GM18498 (cell line): ENCODE data around the gene FCHSD2.
"Not testable (repeated sequence)": the region's sequence is repeated elsewhere in the genome, so short reads cannot be mapped to it uniquely, and the experiment has no call there.

Experiments used
- ATAC-seq: cut with Tn5 transposase; IDR thresholded peaks from one replicate; pipeline ENCODE4 v1.9.1; 2021; ENCODE audit warnings: mild to moderate bottlenecking, moderate library complexity; ENCODE audit not compliant: unreplicated experiment

FCHSD2 gene

DNA sequence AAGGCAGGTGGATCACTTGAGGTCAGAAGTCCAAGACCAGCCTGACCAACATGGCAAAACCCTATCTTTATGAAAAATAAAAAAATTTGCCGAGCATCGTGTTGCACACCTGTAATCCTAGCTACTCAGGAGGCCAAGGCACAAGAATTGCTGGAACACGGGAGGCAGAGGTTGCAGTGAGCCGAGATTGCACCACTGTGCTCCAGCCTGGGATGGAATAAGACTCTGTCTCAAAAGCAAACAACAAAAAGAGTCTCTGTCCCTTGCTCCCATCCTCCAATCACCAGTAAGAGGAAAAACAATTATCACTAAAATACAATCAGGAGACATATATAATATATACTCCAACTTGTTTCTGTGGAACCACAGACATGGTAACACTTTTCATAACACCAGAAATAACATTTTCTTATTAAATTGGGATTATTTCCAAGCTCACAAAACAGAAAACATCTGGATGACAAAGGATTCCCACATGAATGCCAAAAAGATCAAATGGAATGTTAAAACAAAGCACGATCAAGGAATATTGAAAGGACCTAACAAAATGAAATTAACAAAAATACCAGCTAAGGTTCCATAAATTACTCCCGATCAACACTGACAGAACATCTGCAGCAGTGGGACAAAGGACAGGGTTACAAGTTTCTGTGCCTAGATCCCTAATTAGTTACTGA is 15.2 kb downstream of the FCHSD2 start:
- ATAC-seq: no peak

DNA sequence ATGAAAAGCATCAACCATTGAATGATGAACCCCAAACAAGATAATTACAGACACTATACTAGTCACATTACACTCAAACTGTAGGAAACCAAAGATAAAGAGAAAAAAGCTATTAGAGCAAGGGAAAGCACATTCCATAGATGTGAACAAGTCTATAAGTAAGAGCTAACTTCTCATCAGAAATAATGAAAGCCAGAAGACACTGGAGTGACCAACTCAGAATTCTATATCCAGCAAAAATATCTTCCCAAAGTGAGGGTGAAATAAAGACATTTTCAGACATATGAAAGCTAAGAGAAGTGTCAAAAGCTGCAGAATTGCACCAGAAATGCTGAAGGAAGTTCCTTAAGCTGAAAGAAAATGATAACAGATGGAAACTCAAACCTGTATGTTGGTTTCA is 17.3 kb downstream of the FCHSD2 start:
- ATAC-seq: no peak

DNA sequence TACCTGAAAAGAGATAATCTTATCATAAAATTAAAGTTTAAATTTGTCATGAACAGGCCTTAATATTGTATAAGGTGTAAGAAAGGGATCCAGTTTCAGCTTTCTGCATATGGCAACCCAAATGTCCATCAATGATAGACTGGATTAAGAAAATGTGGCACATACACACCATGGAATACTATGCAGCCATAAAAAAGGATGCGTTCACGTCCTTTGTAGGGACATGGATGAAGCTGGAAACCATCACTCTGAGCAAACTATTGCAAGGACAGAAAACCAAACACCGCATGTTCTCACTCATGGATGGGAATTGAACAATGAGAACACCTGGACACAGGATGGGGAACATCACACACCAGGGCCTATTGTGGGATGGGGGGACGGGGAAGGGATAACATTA is 18.2 kb downstream of the FCHSD2 start:
- not testable (repeated sequence) for ATAC-seq

DNA sequence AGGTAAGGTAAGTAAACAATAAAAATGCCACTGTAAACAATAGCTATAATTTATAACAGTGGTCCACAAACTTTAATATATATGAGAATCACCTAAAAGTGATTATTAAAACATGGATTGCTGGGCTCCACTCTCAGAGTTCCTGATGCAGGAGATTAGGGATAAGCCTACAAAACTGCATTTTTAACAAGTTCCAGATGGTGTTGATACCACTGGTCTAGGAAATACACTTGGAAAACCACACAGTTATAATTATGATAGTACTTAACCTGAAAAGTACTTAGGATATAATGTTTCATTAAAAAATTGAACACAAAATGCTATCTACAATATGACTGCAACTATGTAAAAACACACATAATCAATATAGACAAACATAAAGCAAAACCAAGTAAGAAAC is 20.4 kb downstream of the FCHSD2 start:
- no peak for ATAC-seq

DNA sequence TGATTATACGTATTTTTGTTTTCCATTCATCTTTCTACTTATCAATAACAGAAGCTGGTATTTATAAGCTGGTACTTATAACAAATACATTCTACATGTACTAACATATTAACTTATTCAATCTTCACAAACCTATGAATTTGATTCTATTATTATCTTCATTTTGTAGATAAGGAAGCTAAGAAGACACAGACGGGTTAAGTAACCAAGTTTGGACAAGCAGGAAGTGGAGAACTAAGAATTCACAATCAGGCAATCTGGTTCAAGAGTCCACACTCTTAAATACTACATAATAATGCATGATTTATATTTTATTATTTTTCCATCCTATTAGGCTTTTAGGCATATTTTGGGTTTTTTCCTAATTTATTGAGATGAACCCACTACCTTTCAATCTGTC is 25.0 kb downstream of the FCHSD2 start:
- no peak for ATAC-seq

DNA sequence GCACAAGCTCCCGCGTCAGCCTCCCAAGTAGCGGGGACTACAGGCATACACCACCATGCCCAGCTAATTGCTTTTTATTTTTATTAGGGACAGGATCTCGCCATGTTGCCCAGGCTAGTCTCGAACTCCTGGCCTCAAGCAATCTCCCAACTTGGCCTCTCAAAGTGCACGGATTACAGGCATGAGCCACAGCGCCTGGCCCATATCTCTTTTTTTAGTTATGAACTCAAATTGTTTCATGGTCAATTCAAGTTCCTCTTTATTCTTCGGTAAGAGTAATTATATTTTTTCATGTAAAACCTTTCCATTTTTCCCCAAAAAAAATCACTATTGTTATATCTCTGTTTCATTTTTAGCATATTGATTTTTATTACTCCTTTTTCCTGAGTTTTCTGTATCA is 25.5 kb downstream of the FCHSD2 start:
- no peak for ATAC-seq

DNA sequence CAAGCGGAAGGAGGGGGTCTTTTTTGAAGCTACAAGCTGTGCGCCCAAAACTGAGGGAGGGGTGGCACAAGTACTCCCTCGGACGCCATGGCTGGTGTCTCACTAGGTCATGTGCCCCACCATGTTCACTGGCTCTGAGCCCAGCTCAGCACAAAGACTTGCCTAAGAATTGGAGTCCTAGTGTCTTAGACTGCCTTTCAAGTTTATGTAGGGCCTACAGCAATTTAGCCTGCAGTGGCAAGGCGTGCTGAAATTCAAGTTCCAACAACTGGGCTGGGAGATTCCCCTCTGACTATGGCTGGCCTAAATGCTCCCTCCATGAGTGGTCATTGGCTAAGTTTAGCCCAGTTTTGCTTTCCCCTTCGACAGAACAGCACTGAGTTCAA is 27.3 kb downstream of the FCHSD2 start:
- no peak for ATAC-seq

DNA sequence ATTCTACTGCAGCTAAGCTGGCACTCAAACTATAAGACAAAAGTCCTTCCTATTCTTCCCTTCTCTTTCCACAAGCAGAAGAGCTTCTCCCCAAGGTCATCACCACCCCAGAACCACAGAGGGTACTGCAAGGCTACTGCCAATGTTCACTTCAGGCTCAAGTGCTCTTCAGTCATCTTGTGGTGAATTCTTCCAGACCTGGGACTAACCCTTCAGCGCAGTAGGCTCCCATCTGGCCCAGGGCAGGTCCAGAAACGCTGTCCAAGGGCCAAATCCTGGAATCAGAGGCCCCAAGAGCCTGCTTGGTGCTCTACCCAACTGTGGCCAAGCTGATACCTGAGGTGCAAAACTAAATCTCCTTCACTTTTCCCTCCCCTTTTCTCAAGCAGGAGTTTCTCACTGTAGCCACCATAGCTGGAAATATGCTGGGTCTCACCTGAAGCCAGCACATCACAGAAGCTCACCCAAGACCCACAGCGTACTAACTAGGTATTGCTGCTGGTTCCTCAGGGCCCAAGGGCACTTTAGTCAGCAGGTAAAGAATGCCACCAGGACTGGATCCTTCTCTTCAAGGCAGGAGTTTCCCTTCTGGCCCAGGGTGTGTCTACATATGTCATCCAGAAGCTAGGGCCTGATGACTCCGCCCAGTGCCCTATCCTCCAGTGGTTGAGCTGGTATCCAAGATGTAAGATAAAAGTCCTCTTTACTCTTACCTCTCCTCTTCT is 27.8 kb downstream of the FCHSD2 start:
- ATAC-seq: no peak

DNA sequence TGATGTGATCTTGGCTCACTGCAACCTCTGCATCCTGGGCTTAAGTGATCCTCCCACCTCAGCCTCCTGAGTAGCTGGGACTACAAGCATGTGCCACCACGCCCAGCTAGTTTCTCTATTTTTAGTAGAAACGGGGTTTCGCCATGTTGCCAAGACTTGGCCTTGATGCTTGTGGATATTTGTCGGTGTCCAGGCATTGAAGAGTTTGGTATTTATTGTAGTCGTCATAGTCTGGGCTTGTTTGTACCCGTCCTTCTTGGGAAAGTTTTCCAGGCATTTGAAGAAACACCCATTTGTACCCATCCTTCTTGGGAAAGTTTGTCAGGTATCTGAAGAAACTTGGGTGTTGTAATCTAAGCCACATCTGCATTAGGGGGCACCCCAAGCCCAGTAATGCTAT is 28.7 kb downstream of the FCHSD2 start:
- no peak for ATAC-seq

DNA sequence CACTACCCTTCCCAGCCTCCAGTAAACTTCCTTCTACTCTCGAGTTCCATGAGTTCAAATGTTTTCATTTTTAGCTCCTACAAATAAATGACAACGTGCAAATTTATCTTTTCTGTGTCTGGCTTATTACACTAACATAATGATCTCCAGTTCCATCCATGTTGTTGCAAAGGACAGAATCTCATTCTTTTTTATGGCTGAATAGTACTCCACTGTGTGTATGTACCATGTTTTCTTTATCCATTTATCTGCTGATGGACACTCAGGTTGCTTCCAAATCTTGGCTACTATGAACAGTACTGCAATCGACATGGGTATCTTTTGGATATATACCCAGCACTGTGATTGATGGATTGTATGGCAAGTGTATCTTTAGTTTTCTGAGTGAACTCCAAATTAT is 34.5 kb downstream of the FCHSD2 start:
- ATAC-seq: no peak

DNA sequence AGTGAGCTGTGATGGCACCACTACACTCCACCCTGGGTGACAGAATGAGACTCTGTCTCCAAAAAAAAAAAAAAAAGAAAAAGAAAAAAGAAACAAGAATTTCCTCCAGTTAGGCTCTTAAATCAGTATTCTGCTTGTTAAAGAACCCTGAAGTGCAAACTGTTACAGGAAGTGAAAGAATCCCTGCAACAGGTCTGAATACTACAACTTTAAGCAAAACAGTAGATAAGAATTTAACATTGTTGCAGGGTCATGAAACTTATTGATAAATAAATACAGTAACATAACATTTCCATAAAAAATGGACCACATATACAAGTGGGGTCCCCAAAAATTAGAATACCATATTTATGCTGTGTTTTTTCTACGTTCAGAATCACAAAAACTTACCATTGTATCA is 35.8 kb downstream of the FCHSD2 start:
- no peak for ATAC-seq

DNA sequence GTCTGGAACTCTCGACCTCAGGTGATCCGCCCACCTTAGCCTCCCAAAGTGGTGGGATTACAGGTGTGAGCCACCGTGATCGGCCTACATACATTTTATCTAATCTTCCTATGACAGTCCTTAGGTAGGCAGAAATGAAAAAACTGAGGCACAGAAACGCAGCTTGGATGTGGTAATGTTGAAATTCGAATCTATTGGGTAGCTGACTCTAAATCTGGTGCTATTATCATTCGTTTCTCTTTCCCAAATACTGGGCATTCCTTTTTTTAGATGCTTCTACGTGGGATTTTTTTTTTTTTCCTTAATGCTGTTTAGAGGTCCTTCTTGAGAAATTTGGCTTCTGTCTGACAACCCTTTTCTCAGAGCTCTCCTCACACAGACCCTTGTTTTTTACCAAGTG is 41.5 kb downstream of the FCHSD2 start:
- ATAC-seq: no peak

DNA sequence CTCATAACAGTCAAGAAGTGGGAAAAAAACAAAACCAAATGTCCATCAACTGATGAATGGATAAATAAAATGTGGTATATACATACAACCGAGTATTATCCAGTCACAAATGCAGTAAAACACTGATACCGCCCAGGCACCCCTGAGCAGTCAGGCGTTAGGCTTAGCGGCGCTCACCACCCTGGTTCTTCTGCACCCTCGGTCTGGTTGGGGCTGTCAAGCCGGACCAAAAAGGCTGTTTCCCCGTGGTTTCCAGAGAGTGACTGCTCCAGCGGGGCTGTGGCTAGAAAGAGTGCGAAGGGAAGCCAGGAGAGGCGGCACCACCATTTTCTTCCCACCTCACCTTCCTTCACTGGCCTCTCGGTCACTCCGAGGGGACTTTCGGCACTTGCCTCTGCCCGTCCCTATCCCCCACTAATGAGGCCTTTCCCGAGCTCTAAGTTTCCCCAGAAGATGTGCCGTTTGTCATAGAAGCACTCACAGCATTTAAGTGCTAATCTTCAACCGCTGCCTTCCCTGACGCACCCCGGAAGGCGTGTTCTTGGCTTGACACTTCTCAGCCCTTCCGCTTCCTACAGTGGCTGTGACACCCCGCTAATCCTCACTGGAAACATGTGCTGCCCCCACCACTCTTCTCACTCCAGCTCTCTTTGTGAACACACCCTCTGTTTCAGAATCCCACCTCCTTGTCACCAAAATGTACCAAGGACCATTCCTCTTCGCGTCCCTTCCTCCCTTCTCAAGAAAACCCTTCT is 42.4 kb downstream of the FCHSD2 start:
- no peak for ATAC-seq

DNA sequence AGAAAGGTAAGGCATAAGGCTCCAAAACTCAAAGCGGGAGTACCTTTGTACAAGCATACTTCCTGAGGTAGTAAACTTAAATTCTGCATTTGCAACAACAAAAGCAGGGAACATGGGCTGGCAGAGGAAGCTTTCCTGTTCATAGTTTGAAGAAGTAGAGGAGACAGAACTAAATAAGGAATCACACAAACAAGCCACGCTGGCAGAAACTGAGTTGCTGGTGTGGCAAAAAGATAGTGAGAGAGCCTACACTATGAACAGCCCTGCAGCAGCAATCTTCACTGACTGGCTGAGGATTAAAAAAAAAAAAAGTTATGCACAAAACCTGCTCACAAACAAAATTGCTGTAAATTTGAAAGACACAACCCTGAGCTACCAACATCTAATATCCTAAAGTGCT is 46.5 kb downstream of the FCHSD2 start:
- no peak for ATAC-seq

DNA sequence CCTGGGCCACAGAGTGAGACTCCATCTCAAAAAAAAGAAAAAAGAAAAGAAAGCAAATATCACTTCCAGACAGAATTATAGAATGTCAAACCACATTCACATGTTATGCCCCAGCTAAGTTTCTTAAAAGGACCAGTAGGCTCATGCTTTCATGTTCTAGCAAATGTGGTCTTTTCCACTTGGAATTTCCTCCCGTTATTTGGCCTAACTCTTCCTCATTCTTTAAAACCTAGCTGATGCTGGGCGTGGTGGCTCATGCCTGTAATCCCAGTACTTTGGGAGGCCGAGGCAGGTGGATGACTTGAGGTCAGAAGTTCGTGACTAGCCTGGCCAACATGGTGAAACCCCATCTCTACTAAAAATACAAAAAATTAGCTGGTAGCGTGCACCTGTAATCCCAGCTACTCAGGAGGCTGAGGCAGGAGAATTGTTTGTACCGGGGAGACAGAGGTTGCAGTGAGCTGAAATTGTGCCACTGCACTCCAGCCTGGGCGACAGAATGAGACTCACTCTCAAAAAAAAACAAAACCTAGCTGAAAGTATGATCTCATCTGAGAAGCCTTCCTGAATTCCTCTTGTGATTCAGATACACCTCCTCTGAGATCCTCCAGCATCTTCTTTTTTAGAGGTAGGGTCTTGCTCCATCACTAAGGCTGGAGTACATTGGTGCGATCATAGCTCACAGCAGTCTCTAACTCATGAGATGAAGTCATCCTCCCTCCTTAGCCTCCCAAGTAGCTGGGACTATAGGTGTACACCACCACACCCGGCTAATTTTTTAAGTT is 50.4 kb downstream of the FCHSD2 start:
- no peak for ATAC-seq

DNA sequence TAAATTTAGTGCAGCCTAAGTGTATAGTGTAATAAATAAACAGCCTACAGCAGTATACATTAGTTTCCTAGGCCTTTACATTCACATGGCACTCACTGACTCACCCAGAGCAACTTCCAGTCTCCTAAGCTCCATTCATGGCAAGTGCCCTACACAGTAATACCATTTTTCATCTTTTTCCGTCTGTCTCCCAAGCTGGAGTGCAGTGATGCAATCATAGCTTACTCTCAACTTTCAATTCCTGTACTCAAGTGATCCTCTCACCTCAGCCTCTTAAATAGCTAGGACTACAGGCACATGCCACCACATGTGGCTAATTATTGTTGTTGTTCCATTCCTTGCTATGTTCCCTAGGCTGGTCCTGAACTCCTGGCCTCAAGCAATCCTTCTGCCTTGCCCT is 54.4 kb downstream of the FCHSD2 start:
- ATAC-seq: no peak

DNA sequence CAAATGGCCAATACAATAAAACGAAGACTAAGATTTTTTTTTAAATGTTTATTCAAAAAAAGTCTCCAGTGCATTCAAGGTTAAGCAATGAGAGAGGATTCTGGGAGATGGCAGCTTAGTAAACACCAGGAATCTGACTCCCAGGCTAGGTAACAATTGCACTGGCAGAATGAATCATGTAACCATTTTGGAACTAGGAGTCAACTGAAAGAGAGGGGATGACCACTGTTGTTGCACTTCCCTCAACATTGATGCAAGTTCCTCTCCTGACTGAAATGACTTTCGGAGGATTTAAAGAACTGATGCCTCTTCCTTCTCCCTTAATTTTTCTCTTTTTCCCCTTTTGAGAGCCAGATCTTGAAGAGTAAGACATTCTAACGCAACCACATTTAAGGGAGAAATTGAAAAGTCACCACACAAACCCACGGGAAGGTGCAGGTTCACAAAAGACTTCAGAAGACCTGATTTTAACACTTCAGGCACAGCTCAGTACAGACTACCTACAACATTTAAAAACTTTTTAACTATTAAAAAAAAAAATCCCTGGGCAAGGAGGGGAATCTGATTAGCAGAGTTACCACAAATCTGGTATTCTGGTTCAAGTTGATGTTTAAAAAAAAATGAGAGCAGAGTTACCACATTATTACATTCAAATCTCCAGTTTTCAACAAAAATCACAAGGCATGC is 56.8 kb downstream of the FCHSD2 start:
- no peak for ATAC-seq

DNA sequence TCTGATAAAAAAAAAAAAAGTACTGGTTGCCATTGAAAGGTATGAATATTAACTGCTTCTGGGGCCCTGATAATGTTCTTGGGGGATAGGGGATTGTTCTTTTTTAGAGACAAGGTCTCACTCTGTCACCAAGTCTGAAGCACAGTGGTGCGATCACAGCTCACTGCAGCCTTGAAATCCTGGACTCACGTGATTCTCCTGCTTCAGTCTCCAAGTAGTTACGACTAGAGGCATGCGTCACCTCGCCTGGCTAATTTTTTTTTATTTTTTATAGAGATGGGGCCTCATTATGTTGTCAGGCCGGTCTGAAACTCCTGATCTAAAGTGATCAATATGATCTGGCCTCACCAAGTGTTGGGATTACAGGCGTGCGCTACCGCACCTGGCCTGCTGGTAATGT is 63.5 kb downstream of the FCHSD2 start:
- ATAC-seq: no peak

DNA sequence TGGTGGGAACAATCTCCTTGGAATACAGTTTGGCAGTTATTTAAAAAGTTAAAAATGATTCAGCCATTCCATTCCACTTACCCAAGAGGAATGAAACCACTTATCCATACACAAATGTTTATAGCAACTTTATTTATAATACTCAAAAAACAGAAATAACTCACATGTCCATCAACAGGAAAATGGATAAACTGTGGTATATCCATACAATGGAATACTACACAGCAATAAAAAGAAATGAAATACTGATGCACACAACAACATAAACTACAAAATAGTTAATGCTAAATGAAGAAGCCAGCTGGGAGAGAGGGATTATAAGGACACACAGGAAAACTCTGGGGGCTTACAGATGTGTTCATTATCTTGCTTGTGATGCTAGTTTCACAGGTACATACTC is 64.7 kb downstream of the FCHSD2 start:
- no peak for ATAC-seq

DNA sequence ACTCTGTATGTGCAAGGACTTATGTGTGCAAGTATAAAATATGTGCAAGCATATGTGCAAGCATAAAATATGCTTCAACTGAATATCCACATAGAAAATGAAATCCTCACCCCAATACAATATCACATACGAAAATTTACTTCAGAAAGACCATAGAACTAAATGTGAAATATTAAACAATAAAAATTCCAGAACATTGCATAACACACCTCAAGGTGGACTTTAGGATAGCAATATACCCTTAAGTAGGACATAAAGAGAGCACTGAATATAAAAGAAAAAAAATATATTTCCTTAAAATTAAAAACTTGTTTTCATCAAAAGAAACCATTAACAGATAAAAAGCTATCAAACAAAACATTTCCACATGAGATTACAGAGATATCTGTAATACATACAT is 67.8 kb downstream of the FCHSD2 start:
- no peak for ATAC-seq
